GM18868 (cell line): ENCODE results near the gene WNT1.
A peak's percentile ranks its signal among the peaks of the same experiment; 100 is the strongest.

Source experiments
- ATAC-seq: cut with Tn5 transposase; IDR thresholded peaks from one replicate; pipeline ENCODE4 v1.9.1; 2021; ENCODE audit warnings: mild to moderate bottlenecking, moderate library complexity; ENCODE audit not compliant: unreplicated experiment

Gene WNT1

DNA sequence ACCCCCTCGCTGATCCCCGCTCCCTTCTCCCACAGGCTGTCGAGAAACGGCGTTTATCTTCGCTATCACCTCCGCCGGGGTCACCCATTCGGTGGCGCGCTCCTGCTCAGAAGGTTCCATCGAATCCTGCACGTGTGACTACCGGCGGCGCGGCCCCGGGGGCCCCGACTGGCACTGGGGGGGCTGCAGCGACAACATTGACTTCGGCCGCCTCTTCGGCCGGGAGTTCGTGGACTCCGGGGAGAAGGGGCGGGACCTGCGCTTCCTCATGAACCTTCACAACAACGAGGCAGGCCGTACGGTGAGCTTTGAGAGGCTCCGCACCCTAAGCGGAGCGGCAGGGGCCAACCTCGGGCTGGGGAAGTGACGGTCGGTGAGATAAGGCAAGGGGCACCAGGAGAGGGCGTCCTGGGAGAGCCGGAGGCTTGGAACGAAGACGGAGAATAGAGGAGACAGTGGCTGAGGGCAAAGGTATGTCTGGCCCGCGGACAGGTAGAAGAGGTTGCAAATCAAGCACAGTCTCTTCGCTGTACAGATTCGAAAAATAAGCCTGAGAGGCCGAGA is 2.3 kb downstream of the WNT1 start:
- no peak for ATAC-seq

DNA sequence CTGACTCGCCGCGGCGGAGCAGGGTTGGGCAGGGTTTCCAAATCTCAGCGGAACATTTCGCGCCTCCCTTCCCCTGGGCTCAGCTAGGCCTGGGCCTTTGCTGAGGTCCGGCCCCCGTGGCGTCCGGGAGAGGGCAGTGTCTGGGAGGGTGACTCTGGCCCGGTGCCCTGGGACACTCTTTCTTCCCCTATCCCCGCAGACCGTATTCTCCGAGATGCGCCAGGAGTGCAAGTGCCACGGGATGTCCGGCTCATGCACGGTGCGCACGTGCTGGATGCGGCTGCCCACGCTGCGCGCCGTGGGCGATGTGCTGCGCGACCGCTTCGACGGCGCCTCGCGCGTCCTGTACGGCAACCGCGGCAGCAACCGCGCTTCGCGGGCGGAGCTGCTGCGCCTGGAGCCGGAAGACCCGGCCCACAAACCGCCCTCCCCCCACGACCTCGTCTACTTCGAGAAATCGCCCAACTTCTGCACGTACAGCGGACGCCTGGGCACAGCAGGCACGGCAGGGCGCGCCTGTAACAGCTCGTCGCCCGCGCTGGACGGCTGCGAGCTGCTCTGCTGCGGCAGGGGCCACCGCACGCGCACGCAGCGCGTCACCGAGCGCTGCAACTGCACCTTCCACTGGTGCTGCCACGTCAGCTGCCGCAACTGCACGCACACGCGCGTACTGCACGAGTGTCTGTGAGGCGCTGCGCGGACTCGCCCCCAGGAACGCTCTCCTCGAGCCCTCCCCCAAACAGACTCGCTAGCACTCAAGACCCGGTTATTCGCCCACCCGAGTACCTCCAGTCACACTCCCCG is 3.0 kb downstream of the WNT1 start:
- no peak for ATAC-seq

DNA sequence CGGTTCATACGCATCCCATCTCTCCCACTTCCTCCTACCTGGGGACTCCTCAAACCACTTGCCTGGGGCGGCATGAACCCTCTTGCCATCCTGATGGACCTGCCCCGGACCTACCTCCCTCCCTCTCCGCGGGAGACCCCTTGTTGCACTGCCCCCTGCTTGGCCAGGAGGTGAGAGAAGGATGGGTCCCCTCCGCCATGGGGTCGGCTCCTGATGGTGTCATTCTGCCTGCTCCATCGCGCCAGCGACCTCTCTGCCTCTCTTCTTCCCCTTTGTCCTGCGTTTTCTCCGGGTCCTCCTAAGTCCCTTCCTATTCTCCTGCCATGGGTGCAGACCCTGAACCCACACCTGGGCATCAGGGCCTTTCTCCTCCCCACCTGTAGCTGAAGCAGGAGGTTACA is 3.6 kb downstream of the WNT1 start:
- ATAC-seq = no peak

DNA sequence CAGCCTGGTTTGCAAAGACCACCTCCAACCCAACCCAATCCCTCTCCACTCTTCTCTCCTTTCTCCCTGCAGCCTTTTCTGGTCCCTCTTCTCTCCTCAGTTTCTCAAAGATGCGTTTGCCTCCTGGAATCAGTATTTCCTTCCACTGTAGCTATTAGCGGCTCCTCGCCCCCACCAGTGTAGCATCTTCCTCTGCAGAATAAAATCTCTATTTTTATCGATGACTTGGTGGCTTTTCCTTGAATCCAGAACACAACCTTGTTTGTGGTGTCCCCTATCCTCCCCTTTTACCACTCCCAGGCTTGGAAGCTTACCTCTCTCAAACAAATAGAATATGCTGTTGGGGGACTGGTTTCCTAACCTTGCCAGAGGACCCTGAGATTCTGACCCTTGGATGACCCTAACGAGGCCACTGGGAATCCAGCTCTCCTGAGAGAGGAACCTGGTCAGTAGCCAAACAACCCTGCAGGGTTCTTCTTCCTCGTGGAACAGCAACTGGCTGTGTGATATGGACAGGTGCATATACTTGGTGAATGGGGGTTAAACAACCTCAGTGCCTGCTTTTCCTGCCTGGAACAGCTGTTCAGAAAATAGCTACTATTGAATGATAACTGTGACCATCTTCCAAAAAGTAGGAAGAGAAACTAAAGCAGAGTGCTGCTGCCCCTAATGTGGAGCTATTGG is 4.4 kb downstream of the WNT1 start:
- ATAC-seq = no peak

DNA sequence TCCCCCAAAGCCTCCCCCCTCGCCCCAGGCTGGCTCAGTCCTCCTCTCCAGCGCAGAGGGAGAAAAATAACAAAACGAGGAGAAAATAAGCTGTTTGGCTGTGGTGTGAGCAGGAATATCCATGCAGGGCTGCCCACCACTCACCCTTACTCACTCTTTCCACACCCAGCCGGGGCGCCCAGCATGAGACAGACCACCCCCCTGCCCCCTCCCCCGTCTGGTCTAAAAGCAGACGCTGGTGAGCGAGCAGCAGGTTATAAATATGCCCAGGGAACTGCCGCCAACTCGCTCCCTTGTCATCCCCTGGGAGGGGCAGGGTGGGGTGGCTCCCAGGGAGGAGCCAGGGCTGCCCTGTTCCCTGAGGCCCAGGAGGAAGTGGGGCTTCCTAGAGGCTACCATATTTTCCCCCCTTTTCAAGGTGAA is 7.4 kb downstream of the WNT1 start:
- ATAC-seq = no peak

DNA sequence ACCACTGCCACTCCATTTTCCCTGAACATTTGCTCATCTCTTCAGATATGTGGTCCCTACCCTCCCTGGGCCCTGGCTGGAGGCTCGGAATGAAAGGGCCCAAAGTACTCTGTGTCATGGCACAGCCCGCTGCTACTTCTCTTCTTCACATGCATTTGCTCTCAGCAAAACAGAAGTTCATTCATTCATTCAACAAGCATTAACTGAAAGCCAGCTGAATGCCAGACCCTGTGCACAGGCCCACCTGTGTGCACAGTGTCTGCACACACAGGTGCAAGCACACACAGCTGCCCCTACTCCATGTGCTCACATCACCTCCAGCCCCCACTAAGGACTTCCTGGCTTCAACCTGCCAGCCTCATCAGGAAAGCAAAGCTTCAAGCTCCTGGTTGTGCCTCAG is 7.8 kb downstream of the WNT1 start:
- ATAC-seq = no peak

DNA sequence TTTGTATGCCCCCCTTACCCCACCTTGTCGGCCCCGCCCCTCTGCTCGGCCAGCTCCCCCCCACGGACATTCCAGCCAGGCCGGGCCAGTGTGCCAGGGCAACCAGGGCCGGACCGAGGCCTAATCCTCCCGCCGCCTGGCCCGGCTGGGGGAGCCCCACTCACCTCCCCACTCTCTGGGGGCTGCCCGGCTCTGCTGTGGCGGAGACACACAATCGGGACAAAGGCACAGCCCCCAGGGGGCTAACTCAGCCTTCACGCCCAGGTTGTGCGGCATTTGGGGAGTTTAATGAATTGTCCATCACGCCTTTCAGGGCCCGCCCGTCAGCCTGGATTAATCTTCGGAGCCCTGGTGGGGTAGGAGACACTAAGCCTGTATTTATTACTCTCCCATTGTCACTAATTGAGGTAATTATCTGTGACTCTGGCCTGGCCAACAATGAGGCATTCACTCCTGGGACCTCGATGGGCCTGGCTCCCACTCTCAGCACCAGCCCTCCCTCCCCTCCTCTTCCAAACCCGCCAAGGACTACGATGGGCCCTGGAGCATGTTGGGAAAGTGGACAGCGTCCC is 8.7 kb downstream of the WNT1 start:
- ATAC-seq = no peak

DNA sequence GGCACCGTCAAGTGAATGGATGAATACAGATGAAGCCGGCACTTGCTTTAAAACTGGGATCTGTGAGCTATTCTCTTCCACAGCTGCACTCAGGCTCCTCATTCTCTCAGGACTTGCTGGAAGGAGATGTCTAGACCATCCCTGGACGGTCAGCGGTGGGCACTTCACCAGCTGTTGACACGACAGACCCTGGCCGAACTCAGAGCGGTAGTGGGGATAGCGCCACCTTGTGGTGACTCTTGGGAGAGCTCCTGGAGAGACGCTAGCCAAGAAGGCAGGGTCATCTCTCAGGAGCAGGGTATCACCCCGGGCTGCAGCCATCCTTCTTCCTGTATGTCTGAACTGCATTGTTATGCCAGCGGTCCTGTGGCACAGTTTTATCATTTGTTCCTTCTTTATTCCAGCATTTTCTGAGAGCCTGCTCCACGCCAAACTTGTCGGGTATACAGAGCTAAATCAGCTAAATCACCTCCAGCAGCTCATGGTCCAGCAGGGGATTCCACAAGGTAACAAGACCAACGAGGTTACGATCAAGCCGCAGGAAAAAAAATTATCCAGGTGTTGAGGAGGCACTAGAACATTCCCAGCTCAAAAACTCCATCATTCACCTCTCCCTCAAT is 10.0 kb downstream of the WNT1 start:
- ATAC-seq = no peak

DNA sequence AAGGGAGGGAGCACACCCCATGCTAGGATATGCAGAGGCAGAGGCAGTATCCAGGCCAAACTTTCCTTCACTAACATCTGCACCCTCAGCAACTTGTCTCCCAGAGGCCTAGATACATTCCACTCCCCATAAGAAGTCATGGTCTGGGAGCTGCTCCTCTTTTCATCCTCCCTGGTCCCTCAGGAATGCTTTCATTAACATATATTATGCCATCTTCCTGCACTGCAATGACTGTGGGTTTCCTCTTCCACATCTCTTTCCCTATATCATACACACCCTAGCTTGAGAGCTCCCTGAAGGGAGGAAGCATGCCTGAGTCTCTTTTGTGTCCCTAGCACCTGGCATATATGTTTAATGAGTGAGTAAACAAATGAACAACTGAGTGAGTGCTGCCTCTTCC is 12.4 kb downstream of the WNT1 start:
- no peak for ATAC-seq

DNA sequence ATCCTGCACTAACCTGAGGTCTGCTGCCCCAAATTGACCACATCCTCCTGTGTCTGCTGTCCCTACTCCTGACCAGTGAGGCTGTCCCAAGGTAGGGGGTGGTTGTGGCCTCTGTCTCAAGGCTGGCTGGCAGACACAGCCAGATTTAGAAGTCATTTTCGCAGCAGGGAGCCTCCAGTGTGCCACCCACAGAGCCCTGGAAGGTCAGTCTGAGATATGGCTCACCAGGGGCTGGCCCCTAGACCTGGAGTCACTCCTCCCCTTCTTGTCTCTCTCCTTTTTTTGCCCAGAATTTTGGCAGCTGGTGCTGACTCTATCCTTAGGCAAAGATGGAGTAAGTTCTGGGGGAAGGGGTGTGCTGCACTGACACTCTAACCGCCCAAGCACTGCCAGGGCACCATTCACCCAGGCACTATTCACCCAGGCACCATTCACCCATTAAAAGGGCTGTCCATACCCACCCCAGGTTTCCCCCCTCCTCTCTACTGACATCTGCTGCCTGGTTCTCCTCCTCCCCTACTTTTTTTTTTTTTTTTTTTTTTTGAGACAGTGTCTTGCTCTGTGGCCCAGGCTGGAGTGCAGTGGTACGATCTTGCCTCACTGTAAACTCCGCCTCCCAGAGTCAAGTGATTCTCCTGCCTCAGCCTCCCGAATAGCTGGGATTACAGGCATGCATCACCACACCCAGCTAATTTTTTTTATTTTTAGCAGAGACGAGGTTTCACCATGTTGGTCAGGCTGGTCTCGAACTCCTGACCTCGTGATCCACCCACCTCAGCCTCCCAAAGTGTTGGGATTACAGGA is 13.3 kb downstream of the WNT1 start:
- no peak for ATAC-seq

DNA sequence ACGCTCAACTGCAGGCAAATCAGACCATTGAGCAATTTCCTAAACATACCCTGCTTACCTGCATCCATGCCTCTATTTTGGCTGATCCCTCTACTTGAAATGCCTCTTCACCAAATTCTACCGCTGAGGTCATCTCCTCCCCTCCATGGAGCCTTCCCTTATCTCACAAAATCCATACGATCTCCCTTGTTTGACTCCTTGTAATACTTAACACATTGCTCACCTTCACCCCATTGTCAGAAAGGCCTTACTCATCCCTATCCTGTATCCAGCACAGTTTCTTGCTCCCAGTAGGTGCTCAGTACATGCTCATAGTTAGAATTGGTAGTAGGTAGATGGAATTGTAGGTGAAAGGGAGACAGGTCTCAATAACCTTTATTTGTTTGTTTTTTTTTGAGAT is 15.7 kb downstream of the WNT1 start:
- ATAC-seq = no peak

DNA sequence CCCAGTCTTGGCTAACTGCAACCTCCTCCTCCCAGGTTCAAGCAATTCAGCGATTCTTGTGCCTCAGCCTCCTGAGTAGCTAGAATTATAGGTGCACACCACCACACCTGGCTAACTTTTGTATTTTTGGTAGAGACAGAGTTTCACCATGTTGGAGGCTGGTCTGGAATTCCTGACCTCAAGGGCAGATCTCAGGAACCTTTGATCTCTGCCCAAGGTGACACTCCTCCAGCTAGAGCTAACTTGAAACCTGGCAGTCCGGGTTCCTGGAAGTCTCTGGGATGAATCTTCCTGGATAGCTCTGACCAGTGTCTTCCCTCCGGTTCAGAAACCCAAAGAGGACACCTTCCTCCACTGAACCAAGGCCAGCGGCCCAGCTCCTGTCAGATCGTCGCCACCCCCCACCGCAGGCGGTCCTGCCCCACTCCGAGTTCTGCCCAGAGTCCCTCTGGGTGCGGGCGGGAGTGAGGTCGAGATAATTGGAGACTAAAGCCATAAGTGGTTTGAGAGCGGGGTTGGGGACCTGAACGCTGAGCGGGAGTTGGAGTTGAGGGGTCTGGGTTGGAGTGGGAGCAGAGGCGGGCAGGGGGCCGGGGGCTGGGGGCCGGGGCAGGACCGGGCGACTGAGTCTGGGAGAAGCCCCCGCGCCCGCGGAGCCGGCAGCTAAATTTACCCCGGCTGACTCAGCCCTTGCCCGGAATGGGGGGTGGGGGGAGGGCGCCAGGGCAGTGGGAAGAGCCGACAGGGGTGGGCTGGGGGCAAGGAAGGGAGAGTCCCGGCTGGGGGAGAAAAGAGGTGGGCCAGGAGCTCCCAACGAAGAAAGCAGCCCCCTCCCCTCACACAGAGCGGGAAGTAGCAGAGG is 16.3 kb downstream of the WNT1 start:
- ATAC-seq = no peak

DNA sequence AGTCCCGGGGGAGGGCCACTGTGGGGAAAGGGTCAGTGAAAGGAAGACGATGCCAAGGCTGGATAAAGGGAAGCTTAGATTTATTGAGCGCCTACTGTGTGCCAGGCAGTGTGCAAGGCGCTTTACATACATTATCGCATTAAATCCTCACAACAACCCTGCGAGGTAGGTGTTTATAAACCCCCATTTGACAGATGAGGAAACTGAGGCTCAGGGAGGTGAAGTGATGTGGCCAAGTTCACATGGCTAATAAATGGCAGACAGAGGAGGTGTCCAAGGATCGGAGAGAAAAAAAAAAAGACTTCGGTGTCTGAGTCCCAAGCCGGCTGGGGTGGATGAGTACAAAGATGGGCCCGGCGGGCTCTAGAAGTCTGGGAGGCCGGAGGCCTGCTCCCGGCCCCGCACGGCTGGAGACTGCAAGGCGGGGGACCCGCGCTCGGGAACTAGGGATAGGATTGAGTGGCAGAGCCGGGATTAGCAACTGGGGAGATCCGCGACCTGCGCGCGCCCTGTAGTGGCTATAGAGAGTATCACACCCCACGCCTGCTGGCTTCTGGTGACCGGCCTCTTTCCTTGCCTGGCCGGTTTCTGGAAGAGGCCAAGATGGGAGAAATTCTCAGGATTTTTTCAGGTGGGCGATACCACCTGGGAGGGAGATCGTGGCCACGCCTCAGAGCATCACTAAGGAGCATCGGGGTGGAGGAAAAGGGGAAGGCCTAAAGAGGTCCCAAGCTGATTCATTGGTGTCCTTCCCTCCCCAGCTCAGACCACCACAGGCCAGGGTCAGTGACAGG is 17.2 kb downstream of the WNT1 start:
- ATAC-seq = no peak

DNA sequence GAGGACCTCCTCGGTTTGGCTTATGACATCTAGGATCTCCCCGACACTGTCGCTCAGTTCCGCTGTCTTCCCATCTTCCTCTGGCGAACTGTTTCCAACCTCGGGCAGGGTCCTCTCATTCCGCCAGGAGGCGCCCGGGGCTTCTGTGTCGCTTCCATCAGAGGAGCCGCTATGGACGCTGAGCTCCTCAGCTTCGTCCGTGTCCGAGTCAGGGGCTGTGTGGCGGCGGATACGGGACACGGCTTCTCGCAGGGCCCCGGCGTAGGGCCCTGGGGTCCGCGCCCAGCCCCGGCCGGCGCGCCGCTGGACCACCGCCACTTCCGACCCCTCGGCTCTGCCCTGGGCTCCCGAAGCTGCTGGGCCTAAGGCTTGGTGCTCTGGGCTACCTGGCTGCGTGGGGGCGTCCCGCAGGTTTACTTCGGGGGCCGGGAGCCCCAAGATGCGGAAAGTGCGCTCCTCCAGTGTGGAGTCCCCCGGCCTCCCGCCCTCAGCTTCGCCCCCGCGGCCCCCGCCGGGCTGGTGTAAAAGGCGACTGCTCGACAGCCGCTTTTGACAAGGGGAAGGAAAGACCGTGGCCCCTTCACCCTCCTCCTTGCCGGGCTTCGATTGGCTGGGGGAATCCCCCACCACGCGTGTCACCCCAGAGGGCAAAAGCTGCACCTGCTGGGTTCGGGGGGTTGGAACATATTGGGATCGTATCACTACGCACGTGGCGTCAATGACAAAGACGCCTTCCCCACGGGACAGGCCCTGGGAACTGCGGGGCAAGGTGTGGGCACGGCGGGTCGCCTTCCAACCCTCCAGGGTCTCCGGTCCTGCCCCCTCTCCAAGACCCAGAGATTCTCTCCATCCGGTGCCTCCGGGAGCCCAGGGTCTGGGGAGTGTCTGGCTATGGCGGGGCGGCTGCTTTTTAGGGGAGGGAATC is 18.9 kb downstream of the WNT1 start:
- no peak for ATAC-seq

DNA sequence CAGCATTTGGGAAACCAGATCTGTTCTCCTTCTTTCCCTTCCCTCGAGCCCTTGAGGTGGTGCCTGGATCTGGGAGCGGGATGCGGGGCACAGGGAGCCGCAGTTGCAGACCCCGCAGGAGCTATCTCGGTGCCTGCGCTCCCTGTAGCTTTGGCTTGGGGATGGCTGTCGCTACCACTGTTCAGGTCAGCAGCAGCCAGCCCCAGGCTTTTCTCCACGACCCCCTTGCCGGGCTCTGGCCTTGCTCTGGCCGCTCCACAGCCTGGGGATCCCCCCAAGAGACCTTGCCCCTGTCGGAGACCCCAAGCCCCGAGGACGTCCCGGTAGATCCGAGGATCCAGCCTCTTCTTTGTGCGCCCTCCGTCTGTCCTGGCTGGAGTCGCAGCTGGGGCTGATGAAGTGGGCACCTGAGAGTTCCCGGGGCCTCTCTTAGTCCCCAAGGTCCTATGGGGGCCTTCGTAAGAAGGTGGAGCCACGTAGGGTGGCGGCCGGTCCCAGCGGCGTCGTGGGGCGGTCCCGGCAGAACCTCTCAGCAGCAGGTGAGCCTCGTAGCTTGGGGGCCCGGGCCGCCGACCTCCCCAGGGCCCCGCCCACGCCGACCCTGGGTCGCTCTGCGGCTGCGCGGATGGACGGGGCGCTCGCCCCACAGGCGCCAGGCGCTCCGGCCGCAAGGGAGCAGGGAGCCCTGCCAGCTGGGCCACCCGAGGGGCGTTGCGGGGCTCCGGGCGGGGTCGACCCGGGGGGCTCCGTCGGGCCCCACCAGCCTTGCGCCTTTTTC is 19.8 kb downstream of the WNT1 start:
- peak; percentile 32 for ATAC-seq

DNA sequence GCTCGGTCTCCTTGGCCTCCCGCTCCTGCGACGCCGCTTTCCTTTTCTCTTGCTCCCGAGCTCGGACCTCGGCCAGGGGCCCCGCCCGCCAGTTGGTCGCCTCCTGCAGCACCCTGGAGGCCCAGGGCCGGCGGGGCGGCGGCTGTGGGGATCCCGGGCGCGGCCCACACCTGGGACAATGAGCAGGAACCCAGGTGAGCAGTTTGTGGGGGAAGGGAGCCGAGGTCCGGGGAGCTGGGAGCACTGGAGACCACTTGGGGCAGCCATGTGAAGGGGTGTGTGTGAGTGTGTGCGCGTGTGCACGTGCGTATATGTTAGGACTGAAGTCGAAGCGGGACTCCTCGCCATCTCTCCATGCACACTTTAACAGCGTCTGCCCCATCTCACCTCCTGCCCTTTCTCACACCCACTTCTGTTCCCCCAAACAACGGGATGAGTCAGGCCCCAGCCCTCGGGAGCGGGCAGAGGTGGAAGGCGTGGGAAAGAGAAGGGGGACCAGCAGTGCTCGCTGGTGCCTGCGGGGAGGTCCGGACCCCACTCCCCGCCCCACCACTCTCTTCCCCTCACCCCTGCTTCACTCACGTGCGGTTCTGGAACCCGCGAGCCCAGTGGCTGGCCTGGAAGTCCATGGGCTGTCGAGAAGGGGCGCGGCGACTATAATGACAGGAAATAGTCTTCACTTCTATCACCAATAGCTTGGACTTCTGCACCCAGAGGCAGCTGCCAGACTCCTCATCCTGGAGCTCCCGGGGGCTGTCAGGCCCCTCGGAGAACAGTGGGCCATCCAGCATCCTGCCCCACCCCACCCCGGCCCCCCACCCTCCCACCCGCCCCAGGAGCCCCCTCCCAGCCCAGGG is 20.6 kb downstream of the WNT1 start:
- ATAC-seq = peak; percentile 9
